NCI-H526 treated with DMSO at 0.1 percent for 48 hours (cell line): ENCODE results near the gene SERPINB10.

Source experiments
- DNase-seq: peaks from one replicate; lab custom pipeline; 2025; lab: John Stamatoyannopoulos, UW

Gene SERPINB10

GRCh38 chr18:63947051-63947790 lies 39.5 kb downstream of the SERPINB10 start:
- no peak for DNase-seq

DNA sequence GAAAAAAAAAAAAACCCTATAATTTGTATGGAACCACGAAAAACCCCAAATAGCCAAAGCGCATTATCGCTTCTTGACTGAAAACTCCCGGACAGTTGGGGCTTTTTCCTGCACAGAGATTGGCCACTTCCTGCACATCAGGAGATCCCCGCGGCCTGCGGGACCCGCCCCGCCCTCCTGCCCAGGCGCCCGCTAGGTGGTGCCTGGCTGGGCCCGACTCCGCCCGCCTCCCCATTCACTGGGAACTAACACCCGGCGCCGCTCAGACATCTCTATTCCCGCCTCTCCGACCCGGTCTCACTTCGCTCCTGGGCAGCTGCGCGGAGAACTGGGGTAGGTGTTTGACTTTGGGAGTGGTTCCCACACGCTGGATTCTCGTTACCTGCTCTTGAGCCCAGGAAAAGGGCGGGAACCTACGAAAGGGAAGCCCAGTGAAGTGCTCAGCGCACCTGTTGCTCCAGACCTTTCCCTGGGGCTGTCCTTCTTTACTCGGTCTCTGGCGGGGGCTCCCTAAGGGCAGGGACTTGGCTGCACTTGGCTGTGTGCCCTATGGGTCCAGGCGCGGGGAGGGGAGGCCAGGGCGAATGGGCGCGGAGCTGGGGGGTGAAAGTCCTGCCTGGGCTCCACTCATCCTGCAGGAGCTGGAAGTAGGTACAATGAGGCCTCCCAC lies 41.4 kb downstream of the SERPINB10 start, which contains the start of gene HMSD:
Gene HMSD (plus strand): TSS at position 234 of the 670 bp plus-strand sequence. CDS start 4,155 bp downstream, outside the sequence.
- no peak for DNase-seq

- no peak for DNase-seq
Observed at GRCh38 chr18:63951302-63951705, 43.5 kb downstream of the SERPINB10 start.

DNA sequence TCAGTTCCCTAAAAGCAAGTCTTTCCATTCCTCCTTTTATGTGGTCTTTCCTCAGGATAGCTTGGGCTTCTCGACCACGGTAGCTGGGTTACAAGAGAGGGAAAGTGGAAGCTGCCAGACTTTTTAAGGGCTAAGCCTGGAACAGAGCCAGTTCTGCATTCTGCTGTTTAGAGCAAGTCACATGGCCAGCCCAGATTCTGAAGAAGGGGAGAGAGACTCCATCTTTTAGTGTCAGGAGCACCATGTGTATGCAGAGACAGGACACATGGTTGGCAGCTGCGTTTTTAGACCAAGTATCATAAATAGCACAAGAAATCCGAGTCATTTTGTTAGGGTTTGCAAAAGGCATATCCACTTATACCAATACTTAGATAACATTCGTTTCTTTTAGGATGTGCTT lies 46.1 kb downstream of the SERPINB10 start:
- no peak for DNase-seq

DNA sequence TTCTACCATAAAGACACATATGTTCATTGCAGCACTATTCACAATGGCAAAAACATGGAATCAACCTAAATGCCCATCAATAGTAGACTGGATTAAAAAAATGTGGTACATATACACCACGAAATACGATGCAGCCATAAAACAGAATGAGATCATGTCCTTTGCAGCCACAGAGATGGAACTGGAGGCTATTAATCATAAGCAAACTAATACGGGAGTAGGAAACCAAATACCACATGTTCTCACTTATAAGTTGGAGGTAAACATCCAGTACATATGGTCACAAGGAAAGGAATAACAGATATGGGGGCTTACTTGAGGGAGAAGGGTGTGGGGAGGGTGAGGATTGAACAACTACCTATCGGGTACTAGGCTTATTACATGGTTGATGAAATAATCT lies 49.0 kb downstream of the SERPINB10 start:
- DNase-seq, result no peak

- DNase-seq, result no peak
Observed at GRCh38 chr18:63960891-63961290, 53.1 kb downstream of the SERPINB10 start.

DNA sequence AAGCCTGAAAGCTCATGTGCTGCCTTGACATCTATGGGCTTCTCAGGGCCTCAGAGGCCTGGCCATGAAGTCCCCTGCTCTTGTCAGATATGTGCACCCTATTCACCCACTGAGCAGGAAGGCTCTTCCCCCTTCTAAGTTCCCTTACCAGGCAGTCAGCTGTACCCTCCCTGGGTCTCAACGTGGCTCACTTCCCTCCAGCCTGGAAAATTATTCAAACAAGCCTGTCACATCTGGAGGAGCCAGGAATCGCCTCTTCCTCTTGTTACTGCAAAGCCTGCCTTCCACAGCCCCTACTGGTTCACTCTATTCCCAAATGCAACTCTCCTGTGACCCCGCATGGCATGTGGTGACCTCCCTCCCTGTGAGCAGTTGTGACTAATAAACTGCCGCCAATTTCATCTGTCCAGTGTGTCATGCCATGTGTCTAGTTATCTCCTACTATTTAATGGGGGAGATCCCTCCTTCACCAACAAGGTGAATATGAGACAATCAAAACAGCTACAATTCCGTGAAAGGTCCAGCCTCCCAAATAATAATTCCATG lies 53.8 kb downstream of the SERPINB10 start:
- DNase-seq, result no peak

DNA sequence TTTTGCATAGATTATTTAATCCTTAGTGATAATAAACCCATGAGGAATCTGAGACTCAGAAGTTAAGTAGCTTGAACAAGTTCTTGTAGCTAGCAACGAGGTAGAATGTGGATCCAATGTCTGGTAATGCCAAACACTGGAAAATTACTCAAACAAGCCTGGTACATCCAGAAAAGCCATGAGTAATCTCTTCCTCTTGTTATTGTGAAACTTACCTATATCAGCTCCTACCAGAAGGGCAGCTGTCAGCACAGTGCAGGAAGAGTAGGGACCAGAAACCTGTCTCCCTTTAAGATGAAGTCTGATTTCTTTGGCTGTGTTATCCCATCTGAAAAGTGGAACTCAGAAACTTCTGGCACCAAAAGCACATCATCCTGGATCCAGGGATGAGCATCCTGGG lies 54.4 kb downstream of the SERPINB10 start:
- no peak for DNase-seq

DNA sequence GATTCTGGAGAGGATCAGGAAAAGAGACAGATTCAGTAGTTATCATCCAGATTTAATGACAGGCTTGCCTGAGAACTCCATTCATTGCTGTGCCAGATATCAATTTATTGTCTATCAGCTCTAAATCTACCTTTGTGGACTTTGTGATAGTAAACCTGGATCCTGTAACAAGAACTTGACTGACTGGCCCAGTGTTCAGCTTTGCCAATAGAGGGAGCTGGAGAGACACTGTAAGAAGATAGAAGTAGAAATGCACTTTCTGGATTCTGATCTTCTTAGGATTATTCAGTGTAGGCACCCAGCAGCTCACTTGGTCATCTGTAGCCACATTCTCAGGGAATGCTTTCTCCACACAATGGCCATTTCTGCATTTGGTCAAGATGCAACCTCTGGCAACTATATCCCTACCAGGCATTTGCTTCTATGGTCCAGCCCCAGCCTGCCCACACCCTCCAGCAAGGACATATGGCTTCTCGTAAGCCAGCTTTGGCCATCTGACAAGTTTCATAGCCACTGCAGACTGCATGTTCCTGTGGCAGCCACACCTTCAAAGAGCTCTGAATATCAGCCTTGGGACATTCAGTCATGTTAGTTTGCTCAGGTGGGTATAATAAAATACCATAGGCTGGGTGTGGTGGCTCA lies 56.0 kb downstream of the SERPINB10 start:
- DNase-seq, result no peak

DNA sequence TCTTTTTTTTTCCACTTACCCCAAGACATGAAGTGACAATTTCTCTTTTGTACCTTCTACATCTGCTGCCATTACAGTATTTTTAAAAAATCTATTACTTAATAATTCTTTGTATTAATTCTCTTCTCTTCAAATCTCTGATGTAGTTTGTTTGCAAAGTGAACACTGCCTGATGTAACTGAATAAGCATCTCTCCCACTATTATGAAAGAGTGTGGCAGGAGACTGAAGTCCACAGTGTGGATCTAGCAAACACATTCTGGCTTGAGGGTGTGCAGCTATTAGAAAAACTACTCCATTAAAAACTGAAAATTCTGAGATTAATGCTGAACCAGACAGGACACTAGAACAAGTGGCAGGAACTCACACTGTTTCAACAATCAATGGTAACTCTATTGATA lies 57.1 kb downstream of the SERPINB10 start:
- DNase-seq, result no peak

DNA sequence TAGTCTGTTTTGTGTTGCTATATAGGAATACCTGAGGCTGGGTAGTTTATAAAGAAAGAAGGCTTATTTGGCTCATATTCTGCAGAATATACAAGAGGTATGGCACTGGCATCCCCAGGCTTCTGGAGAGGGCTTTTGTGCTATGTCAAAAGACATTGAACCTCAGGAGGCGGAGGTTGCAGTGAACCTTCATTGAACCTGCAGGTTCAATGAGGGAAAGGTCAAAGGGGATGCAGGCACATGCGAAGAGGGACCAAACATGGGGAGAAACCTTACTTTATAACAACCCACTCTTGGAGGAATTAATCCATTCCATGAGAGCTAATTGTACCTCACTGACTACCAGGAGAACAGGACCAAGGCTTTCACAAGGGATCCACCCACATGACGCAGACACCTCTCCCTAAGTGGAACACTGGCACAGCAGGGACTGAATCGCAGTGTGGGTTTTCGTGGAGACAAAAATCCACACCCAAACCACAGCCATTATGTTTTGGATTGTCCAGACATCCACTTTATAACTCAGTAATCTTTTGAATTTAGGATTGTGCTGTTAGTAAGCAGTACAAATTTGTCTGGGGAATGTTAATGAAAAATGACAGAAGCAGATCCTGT lies 58.1 kb downstream of the SERPINB10 start:
- no peak for DNase-seq

- peak; percentile 25 for DNase-seq
Observed at GRCh38 chr18:63969942-63970808, 62.4 kb downstream of the SERPINB10 start, which contains the start of gene SERPINB8. Gene SERPINB8, plus strand, starts transcription at chr18:63970081. Its CDS starts 8,228 bp downstream, at chr18:63978309.

DNA sequence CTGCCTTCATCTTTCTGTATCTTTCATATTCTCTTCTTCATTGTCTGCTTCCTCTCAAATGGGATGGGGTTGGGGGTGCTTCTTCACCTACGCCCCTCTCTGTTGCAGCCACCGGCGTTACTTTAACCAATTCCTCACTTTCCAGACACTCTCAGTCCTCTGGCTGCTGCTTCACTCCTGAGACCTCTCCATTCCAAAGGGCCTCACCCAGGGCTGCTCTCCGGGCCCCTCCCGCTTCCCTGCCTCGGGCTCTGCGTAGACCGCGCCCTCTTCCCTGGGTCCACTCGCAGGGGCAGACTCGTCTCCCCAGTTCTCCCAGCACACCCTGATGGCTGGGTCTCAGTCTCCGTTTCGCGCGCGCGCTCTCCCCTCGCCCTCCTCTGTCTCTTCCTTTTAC lies 63.0 kb downstream of the SERPINB10 start:
- DNase-seq, result no peak

DNA sequence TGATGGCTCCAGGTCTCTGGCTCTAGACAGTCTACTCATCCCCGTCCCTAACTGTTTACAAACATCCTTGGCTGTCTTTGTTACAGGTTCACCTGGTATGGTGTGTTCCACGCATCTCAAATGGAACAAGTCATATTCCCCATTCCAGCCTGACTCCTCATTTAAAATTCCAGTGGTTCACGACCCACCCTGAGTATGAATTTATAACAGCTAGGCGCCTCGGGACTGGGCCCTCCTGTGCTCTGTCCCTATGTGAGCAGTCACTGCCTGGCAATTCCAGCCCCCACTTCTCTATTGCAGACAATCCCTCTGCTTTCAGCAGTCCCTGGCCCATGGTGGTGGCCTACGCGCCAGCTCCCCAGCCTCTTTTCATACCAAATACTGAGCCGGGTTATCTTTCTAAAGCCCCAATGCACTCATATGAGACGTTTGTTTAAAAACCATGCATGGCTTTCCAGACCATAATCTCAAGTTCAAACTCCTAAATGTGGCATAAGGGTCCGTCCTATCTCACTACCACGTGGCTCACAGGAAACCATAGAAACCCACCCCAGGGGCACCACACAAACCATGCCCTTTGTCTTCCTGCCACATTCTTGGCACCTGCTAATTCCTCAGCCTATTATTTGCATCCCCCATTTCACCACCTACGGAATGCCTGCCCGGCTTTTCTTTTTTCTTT lies 63.7 kb downstream of the SERPINB10 start:
- no peak for DNase-seq

DNA sequence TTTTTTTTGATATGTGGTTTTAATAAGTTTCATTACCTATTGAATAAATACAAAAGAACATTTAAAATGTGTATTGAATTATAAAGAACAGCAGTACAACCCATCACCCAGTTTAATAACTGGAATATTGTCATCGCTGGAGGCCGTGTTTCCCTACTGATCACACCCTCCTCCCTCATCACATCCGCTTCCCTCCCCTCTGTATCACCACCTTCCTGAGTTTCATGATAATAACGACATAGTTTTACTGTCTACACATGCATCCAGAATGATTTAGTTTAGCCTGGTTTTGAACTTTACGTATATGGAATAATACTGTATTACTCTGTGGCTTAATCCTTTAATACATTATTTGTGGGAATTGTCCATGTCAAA lies 64.2 kb downstream of the SERPINB10 start:
- DNase-seq, result no peak

GRCh38 chr18:63974991-63975390 lies 67.2 kb downstream of the SERPINB10 start:
- DNase-seq, result no peak

- DNase-seq, result no peak
Observed at GRCh38 chr18:63975628-63976027, 67.9 kb downstream of the SERPINB10 start.

DNA sequence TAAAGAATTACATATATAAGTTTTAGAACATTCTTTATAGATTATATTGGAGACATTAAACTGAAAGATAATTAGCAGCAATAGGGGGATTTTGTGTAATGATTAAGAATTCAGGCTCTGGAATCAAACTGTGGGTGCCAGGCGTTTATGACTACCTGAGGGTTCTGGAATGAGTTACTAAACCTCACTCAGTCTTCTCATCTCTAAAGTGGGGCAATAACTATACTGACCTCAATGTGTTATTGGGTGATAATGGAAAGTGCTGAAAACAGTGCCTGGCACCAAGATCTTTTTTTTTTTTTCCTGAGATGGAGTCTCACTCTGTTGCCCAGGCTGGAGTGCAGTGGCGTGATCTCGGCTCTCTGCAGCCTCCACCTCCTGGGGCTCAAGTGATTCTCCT lies 69.3 kb downstream of the SERPINB10 start:
- DNase-seq, result no peak

DNA sequence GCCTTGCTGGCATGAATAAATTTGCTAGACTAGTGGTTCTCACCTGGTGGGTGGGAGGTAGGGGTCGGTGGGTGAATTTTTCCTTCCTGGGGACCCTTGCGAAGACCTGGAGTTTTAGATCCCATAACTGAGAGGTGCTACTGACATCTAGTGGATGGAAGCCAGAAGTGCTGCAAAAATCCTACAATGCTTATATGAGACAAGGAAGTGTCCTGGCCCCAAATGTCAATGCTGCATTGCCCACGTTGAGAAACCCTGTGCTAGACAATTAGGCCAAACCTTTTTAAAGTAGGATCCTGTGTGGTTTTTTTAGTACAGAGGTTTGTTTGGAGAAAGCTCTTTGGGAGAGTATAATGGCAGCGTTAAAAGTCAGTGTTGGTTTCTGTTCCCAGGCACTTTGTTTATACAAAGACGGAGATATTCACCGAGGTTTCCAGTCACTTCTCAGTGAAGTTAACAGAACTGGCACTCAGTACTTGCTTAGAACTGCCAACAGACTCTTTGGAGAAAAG lies 71.7 kb downstream of the SERPINB10 start:
- peak; percentile 12 for DNase-seq

DNA sequence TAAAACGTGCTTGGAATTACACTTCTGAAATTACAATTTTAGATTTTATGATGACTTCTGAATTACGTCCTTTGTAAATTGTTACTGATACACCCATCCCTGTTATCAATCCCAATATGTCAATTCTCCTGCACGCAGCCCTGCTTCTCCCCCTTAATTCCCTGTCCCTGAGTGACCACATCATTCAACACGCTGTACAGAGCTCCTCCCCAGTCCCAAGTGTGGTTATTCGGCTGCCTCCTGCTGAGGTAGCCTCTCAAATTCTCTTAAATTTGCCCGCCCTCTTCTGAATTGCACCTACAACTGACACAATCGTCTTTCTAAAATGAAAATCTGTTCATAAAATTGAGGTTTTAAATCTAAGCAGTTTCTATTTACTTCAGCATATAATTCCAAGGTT lies 72.3 kb downstream of the SERPINB10 start:
- DNase-seq, result no peak
